ENCODE data around the gene SERP1. TPM values are rescaled to one million over a fixed set of nuclear protein-coding genes. Genes with fewer than 3 reads are reported as not detected.

SERP1 gene
- total and polyA plus RNA-seq, 10 donors = 64.0 to 441 (median 101) TPM

DNA sequence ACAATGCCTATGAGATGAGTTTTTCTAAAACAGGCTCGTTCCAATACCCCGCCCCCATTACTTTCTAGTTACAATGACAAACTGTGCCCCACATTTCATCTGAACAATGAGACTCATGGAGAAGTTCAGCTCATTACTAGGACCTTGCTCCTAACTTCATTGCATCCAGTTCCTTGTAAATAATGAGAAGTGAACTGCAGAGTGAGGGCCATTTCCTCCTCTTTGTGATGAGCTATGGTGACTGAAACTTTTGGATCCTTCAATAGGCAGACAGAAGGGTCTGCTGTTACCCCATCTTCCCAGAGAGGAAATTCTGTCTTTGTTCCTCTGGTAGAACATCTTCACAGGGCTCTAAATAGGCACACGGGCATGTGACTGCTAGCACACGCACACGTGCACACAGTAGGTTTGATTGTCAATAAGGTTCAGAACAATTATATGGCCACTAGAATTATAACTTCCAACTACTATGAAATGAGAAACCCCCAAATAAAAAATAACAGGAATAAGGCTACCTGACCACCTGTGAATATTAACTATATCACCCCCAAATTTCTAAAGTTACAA lies 51.8 kb downstream of the SERP1 start:
- intact Hi-C loops (cut with DNase I; ENCODE audit: low total_unique reads) = loop anchor here (2.0 kb wide), 1 partner anchor 208 kb away; no protein-coding TSS in a partner anchor
- TF ChIP-seq POLR2AphosphoS5 (IDR thresholded peaks at IDR 0.05) (no peak), POLR2A (IDR thresholded peaks at IDR 0.05) (no peak)
- TF ChIP-seq, protein P1, sequence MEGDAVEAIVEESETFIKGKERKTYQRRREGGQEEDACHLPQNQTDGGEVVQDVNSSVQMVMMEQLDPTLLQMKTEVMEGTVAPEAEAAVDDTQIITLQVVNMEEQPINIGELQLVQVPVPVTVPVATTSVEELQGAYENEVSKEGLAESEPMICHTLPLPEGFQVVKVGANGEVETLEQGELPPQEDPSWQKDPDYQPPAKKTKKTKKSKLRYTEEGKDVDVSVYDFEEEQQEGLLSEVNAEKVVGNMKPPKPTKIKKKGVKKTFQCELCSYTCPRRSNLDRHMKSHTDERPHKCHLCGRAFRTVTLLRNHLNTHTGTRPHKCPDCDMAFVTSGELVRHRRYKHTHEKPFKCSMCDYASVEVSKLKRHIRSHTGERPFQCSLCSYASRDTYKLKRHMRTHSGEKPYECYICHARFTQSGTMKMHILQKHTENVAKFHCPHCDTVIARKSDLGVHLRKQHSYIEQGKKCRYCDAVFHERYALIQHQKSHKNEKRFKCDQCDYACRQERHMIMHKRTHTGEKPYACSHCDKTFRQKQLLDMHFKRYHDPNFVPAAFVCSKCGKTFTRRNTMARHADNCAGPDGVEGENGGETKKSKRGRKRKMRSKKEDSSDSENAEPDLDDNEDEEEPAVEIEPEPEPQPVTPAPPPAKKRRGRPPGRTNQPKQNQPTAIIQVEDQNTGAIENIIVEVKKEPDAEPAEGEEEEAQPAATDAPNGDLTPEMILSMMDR (IDR thresholded peaks at IDR 0.05 in 8 of 11, conservative IDR thresholded peaks at IDR 0.05 in 3 of 11) = no peak
- Histone ChIP-seq H3K36me3 (no peaks in the 10 kb centered on the region), H3K4me3 (no peak overlapping the region), H3K9me3 (no peaks in the 10 kb centered on the region), H3K27me3 (replicated peaks in 1 of 7) (no peaks in the 10 kb centered on the region), H3K27ac (peak overlapping the region in 1 of 8 donors; percentile 14), H3K4me1 (peaks cover 0 to 12% (median 8%) of the 10 kb centered on the region in 6 donors)
- 89 to 94% (median 90%) methylated on average over 5 of the region's 5 CpGs for WGBS, 5 donors
- no peak for DNase-seq

Other genes with a start within 250 kb of the SERP1 start
- gene TSC22D2, start 138.2 kb downstream of the SERP1 start, total RNA-seq = 10 to 100 TPM; 19.8 to 34.8 (median 28.7) TPM
- gene TSC22D2, start 138.2 kb downstream of the SERP1 start, polyA plus RNA-seq = 10 to 100 TPM in 1 of 3 donors, 1 to 10 TPM in 2; 8.4 to 10.3 (median 9.8) TPM
- gene EIF2A, start 291 bp upstream of the SERP1 start, total RNA-seq = 100 to 1,000 TPM in 3 of 7 donors, 10 to 100 TPM in 4; 70.9 to 149 (median 79.0) TPM
- 10 to 100 TPM; 53.7 to 73.7 (median 73.3) TPM for gene EIF2A, start 291 bp upstream of the SERP1 start, polyA plus RNA-seq
- gene SELENOT, start 56.8 kb upstream of the SERP1 start, total RNA-seq = 100 to 1,000 TPM in 5 of 7 donors, 10 to 100 TPM in 2; 98.2 to 180 (median 117) TPM
- 10 to 100 TPM; 34.6 to 71.7 (median 59.5) TPM for gene SELENOT, start 56.8 kb upstream of the SERP1 start, polyA plus RNA-seq
- gene ERICH6, start 157.4 kb upstream of the SERP1 start, total RNA-seq = not detected
- gene ERICH6, start 157.4 kb upstream of the SERP1 start, polyA plus RNA-seq = not detected
- gene SIAH2, start 216.7 kb upstream of the SERP1 start, total RNA-seq = 10 to 100 TPM; 22.8 to 71.3 (median 52.5) TPM
- gene SIAH2, start 216.7 kb upstream of the SERP1 start, polyA plus RNA-seq = 10 to 100 TPM; 13.6 to 22.7 (median 20.0) TPM